ENCODE results near the gene WDSUB1.

DNA sequence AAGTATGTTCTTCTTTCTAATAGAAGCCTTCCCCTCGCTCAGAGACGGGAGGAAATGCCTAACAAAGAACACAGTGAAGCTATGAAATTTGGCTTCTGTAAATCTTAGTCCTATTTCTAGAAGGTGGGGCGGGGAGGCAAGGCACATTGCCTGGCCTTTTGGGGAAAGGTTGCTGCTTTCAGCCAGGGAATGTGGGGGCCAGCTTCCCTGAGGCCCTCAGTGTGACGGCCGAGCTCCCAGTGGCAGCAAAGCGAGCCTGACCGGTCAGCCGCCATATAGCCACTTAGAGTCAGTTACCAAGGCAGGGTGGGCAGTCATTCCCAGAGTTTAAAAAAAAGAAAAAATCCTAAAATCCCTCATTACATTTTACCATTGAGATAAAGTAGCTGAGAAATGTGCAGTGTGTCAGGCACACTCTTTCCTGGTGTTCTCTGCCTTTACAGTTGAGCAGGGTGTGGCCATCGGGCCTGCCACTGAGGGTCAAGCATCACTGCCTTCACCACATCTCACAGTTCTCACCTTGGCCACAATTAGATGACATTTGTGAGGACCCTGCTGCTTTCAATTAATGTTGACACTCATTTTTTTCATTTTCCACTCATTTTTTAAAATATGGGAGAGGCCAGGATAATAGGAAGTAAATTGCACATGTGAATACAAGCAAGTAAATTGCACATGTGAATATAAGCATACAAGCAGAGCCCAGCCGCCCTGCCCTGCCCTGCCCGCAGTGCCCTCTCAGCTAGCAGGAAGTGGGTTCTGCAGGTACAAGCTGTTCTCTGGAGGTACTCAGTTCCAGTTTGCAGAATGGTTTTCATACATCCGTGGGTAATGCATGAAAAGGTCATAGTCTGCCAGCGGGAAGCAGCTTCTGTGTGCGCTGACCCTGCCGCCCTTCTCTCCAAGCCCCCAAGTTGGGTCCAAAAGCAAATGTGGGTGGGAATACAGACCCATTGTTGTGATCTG, 76.9 kb downstream of the WDSUB1 start:
- TF ChIP-seq POLR2A (IDR thresholded peaks at IDR 0.05) (no peak), CTCF (IDR thresholded peaks at IDR 0.05) (no peak)
